Measurements from ENCODE around the gene ACTR3.
A peak's percentile ranks its signal among the peaks of the same experiment; 100 is the strongest.

ACTR3 gene

GRCh38 chr2:113966832-113967231 lies 76.9 kb downstream of the ACTR3 start:
- DNase-seq, result peak; percentile 33 to 64 (median 59)

DNA sequence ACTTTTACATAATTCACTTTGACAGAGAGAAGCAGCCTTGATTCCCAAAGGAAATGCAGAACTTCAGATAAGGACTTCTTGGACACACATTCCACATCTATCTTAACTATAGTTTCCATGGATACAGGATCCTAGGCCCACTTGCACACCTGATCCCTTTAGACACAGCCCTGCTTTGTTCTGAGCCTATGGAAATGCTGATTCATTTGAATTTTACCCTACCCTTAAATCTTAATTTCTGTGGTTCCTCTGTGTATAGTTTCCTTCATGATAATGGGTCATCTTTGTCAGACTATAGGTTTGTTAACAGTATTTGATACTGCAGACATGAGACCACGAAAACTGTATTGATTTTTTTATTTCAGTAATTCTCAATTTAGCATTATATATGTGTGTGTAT lies 77.4 kb downstream of the ACTR3 start:
- DNase-seq, result no peak

GRCh38 chr2:113972766-113973165 lies 82.9 kb downstream of the ACTR3 start:
- DNase-seq, result peak in 1 of 3 donors; percentile 52

DNA sequence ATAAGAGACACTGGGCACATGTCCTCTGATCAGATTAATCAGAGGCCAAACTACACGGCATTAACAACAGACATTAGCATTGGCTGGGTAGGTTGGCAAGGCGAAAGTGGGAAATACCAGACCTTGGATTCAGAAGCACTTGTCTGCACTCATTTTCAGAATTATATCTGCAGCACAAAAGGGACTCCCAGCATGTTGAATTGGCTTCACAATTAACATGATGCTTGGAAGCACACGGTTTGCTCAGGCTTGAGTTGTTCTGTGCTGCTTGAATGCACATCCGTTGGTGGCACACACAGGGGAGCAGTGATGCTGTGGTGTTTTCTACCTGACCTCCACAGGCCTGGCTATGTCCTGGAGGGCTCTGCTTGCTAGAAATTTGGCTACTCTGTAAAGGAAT lies 83.9 kb downstream of the ACTR3 start:
- no peak for DNase-seq

GRCh38 chr2:113974727-113975126 lies 84.8 kb downstream of the ACTR3 start:
- DNase-seq, result no peak

DNA sequence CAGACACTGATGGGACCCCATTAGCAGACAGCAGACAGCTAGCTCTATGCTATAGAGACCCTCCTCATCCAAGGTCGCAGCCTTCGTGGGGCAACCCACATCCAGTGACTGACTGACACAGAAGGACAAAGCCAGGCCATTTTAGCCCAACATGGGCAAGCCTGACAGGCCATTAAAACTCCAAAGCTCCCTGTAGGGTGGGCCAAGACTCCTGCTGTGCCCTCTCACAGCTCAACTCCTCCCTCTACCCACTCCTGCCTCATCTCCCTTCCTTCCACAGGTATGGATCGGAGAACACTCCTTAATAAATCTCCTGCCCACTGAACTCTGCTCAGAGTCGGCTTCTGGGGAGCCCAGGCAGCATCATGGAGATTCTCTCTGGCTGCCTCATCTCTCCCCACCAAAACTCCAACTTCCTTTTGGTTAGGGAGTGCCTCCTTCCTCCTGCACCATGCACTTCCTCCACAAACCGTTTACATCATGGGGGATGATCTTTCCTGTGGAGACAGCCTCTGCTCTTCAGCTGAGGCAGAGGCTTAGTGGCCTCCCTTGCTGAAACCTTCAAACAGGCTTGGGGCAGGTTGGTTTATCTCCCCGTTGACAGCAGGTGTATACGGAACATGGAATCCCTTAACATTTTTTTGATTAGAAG lies 86.5 kb downstream of the ACTR3 start:
- DNase-seq, result peak; percentile 64 to 71 (median 67)

GRCh38 chr2:113977060-113977659 lies 87.3 kb downstream of the ACTR3 start:
- DNase-seq, result no peak

DNA sequence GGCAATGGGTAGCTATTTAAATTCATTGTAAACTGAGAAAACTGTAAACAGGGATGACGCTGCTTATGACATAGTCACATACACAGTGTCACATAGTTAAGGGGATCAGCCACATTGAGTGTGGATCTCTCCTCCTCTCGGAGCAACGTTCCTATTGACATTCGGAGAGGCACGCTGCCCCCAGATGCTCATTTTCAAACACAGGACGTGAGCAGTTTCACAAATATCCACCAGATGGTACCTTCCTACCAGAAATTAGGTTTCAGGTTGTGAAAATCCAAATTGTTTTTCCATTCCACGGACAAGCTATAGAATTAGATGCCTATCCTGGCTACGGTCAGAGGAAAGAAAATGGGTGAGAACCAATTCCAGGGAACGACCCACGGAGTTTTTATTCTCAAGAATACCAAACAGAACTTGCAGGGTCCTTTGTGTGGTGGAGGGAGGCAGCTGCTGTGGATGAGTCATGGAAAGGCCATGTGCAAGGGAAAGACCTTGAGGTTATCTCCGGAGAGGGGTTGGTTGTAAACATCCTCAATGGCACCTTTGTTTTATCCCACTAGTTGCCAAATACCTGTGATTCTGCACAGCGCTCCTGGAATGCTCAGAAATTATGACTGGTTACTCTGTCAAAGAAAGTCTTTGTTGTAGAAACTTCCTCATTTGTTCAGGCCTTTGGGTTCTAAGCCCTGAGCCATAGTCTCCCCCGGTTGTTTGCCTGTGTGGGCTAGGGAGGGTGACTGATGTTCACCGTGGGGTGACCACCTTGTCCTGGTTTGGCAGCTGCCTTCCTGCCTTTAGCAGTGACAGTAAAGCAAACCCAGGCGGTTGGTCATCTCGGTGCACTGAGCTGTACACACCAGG lies 88.0 kb downstream of the ACTR3 start:
- no peak for DNase-seq

- DNase-seq, result no peak
These were observed 88.8 kb downstream of the ACTR3 start for GRCh38 chr2:113978524-113979190.

DNA sequence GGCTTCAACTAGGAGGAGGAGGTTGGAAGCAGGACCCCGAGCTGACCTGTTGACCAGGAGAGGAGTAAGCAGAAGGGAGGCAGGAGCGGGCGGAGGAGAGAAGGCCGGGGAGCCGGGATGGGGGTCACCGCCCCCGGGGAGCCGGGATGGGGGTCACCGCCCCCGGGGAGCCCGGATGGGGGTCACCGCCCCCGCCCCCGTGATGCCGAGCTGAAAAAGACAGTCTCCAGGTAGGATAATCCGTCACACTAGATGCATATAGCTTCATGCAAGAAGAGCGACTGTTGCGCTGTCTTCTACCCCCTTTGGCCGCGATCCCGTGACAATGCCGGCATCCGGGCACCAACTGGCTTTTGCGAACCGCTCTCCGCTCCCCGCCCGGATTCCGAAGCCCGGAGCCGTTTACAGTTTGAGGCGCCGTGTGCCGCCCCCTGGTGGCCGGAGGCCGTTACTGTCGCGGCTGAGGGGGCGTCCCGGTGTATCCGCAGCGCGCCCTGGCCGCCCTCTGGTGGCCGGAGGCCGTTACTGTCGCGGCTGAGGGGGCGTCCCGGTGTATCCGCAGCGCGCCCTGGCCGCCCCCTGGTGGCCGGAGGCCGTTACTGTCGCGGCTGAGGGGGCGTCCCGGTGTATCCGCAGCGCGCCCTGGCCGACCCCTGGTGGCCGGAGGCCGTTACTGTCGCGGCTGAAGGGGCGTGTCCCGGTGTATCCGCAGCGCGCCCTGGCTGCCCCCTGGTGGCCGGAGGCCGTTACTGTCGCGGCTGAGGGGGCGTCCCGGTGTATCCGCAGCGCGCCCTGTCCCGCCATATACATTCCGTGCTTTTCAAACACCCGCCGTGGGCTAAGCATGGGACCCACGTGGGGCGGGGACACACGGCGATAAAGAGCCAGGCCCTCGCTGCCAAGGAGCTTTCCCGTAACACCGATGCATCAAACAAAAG lies 89.6 kb downstream of the ACTR3 start:
- peak; percentile 40 to 60 (median 44) for DNase-seq

DNA sequence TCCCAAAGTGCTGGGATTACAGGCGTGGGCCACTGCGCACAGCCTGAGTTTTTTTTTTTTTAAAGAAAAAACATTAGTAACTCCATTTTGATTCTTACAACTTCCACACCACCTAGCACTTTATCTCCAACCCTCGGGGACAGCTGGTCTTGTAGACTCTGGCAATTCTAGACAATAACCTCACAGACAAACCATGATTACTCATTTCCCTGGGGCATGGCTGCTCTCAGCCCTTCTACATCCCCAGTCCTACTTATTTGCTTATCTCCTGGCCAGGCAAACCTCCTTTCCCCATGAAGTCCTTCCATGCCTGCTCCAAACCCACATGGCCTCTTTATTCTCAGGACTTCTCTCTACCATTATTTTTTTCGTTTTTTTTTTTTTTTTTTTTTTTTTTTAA lies 91.1 kb downstream of the ACTR3 start:
- DNase-seq, result no peak

- no peak for DNase-seq
These were observed 91.7 kb downstream of the ACTR3 start for GRCh38 chr2:113981404-113982134.

- DNase-seq, result no peak
These were observed 95.9 kb downstream of the ACTR3 start for GRCh38 chr2:113985554-113986397.

DNA sequence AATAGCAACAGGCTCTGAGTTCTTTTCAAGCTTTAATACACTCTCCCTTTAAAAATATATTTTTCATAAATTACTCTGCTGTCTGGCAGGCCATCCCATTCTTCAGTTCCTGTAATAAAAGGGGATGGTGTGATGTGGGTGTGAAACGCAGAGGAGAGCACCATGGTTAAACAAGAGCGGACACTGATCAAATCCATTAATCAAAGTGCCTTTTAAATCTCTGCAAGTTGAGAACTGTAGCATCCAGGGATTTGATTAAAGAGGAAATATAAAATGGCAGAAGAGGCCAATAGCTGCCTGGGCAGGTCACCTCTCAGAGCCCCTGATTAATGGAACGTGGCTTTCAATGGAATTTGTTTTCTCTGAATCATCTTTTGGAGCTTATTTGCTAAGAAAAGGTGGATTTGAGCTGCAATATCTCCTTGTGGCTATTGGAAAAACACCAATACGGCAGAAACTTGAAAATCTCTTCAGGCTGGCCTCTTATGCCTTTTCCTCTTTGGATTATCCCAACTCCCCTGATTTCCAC lies 96.9 kb downstream of the ACTR3 start:
- DNase-seq, result no peak

DNA sequence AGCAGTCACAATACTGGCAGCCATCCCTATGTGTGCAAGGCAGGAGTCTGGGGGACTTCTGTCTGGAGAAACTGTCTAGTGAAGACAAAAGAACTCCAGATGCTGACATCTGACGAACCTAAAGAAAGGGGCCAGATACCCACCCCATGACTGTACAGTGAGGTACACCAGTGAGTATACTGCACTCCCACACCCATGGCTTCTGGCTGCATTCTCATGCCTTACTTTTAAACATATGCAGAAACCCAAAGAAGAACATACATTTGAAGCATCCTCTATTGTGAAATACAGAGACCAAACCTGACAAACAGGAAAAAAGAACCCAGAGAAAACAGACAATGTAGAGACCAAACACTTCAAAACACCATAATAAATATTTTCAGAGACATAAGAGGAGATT lies 102.2 kb downstream of the ACTR3 start:
- no peak for DNase-seq

DNA sequence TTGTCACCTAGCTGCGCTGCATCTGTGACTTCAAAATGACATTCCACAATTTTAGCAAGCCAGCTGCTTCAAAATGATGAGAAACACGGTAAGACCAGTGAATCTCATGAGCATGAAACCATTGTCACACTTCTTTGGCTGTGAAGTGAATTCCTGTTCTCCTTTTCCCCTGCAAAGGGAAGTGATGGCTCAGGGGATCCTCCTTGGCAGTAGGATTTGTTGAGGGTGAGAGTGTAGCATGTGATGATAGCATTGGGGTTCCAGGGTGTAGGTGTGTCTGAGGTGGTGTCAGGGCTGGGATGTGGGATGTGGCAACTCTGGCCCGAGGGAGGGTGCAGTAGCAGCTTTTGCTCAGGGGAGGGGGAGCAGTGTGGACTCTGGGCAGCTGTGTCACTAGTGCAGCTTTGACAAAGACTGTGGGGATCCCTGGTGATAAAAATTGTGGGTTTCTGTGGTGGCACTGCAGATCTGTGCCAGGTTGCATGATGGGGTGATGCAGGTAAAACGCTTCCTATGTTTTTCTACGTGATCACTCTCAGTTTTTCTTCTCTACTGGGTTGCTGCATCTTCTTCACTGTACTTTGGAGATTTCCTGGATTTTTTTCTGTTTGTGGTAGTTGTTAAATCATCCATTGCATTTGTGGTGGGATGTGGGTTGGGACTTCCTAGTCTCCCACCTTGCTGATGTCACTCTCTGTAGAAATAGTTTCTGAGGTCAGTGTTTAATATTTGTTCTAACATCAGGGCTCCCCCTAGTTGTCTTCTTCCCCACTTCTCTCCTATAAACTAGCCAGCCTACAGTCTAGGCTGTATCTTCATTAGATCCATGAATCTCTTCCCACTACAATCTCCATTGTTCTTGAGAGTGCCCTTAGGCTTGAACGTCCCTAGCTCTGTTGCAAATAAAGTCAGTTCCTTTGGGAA lies 107.0 kb downstream of the ACTR3 start:
- peak; percentile 61 to 79 (median 75) for DNase-seq

DNA sequence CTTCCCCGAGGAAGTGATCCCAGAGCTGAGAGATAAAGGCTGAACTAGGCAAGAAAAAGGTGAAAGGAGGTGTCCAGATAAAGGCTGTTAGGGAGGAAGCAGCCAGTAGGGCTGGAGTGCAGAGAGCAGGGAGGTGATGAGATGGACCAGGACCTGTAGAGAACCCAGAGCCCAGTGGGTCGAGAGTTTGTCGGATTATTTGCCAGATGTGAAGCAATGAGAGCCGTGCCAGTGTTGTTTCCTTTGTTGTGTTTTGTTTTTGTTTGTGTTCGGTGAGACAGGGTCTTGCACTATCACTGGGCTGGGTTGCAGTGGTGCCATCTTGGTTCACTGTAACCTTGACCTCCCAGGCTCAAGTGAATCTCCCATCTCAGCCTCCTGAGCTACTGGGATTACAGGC lies 111.3 kb downstream of the ACTR3 start:
- no peak for DNase-seq

- DNase-seq, result no peak
These were observed 112.0 kb downstream of the ACTR3 start for GRCh38 chr2:114001937-114002336.

Measured in suppressor macrophage treated with lipopolysaccharide for 1 hour (primary cell).